Hematopoietic multipotent progenitor cell treated with erythropoietin and hydrocortisone succinate and interleukin-3 and kit ligand, for 15 days (in vitro differentiated cells): Measurements from ENCODE around the gene C11orf24.

Experiments
- DNase-seq: peaks from one replicate; pipeline ENCODE4 v3.0.0-alpha.2; 2015; ENCODE audit warnings: low spot score

Gene C11orf24

DNA sequence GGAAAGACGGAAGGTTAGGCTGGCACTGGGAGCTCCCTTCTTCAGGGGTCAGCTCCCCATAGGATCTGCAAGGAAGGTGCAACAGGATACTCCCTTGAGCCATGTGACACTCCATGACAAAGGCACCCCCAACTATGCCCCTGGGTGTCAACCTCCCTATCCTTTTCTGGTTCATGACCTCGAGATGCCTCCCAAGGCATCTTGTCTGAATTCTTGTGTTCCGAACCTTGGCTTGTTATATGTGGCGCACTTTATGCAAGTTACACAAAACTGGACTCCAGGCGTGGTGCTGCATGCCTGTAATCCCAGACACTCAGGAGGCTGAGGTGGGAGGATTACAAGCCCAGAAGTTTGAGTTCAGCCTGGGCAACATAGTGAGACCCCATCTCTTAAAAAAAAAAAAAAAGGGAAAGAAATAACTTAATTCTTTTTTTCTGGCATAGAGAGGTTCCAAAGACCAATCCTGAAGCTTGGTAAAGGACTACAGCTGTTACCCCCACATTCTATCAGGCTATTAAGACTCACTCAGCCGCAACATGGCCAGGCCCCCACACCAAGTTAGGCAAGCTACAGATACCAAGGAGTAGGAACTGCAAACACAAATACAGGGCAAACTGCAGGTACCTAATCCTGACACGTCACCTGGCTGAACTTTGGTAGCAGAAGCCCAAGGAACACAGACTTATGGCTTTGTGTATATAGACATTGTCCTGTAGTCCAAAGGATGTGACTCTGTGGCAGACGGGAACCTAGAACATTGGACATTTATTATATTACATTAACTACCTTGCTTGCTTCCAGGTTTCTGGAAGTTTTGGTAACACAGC lies 1.4 kb downstream of the C11orf24 start:
- no peak for DNase-seq

DNA sequence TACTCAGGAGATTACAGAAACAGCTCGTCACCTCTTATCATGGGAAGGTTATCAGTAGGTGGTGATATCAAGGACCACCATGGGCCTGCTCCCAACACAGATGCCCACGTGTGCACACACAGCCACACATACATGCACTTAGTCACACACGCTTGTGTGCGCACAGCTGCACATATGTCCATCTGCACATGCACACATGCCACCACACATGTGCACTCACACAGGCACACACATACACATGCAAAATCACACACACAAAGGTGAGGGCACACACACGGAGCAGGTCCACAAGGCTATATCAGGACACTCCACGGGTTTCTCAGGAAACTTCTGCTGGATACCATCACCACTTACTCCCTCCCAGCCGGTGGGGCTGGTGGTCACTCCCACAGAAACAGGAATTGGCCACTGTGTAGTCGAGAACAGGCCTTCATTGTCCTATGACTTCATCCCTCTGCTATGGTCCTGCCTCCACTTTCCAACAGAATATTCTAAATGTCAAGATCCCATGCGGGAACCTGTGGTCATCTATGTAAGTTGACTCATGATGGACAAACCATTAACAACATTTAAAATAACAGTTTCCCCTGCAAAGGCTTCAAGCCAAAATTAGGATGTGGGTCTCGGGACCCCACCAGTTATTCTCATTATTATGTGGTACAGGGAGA lies 2.2 kb downstream of the C11orf24 start:
- no peak for DNase-seq

- DNase-seq: no peak
Observed at GRCh38 chr11:68267881-68268240, 3.9 kb downstream of the C11orf24 start.

DNA sequence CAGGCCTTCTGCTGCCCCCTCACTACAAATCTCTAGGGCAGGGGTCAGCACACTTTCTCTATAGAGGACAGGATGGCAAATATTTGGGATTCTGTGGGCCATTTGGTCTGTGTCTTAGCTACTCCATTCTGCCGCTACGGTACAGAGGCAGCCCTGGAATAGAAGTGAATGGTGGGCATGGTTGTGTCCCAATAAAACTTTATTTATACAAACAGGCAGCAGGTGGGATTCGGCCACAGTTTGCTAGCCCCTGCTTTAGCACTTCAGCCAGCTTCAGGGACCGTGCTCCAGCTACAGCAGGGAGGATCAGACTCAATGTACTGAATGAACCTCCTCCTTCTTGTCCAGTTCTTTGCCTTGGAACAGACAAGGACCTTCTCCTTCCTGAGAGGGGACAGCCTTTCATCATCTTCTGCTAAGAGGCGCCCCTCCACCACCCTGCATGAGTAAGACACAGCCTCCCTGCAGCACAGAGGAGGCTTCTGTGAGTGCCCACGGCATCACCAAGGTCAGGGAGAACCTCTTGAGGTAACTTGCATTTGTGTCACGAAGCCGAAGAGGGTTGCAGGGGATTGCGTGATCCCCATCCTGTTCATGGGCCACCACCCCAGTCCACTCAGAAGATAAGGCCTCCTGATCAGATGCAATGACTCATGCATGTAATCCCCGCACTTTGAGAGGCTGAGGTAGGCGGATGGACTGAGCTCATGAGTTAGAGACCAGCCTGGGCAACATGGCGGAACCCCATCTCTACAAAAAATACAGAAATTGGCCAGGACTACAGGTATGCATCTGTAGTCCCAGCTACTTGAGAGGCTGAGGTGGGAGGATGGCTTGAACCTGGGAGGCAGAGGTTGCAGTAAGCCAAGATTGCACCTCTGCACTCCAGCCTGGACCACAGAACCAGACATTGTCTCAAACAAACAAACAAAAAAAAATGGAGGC lies 4.6 kb downstream of the C11orf24 start:
- no peak for DNase-seq

DNA sequence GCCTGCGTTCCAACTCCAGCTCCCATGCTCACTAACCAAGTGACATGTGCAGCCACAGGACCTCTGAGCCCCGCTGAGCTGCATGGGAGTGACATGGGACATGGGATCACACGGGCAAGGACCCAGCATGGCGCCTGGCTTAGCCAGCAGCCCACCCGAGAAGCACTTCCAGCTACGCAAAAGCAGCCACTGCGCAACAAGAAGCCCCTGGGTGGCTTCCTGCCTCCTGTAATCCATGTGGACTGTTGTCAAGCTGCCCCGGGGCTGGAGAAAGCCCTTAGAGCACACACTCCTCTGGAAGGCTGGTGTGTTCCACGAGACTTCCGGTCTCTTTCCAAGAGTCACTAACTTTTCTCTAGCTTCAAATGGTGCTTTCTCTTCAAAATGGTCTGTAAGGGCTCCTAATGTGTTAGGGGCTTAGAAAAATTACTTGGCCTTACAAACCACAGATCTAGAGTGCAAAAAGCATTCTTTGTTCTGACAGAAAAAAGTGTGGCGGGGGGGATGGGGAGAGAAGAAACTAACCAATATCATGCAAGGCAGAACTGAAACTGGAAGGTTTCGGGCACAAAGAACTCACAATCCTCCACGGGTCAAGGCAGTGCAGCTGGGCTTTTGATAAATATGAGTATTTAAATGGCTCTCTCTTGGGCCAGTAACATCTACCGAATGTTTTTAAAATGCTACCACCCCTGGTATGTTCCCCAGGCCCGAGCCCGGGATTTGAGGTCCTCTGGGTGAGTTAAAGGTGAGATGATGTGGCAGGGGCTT lies 5.5 kb downstream of the C11orf24 start:
- no peak for DNase-seq

DNA sequence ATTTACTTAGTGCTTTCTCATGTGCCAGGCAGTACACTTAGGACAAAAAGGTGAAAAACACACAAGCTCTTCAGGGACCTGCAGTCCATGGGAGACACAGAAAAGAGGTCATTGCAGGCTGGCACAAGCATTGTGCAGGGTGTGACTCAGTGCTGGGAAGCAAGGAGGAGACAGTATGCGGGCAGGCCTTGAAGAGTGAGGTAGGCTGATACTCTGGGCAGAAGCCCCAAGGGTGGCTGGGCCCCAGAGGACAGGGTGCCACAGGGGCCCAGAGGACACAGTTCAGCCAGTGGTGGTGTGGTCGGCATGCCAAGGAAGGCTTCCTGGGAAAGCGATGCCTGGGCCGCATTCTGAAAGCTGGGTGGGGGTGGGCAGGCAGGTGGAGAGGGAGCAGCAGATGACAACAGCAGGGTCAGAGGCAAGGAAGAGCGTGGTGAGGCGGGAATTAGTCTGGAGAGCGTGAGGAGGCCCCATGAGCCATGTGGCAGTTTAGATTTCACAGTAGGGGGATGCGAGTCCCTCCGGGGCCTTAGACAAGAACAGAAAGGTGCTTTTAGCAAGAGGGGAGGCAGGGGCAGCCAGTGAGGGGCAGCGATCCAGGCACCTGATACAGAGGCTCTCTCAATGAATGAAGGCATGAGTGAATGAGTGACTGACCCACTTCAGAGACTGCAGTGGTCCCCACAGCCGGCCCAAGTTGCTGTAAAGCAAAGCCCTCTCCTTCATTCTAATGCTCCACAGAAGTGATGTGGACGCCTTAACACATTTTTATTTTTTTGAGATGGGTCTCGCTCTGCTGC lies 6.8 kb downstream of the C11orf24 start:
- DNase-seq: no peak

DNA sequence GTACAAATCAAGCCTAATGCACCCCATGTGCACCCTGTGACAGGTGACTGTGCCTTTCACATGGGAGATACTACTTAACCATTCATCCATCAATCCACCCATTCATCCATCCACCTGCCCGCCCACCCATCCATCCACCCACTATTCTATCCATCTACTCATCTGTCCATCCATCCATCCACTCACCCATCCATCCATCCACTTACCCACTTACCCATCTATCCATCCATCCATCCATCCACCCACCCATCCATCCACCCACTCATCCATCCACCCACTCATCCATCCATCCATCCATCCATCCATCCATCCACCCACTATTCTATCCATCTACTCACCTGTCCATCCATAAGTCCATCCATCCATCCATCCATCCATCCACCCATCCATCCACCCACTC lies 7.5 kb downstream of the C11orf24 start:
- no peak for DNase-seq

GRCh38 chr11:68263444-68264035 lies 8.2 kb downstream of the C11orf24 start:
- no peak for DNase-seq

- no peak for DNase-seq
Observed at GRCh38 chr11:68262544-68262827, 9.3 kb downstream of the C11orf24 start.

- DNase-seq: no peak
Observed at GRCh38 chr11:68261749-68262543, 9.8 kb downstream of the C11orf24 start.

GRCh38 chr11:68261006-68261405 lies 10.8 kb downstream of the C11orf24 start:
- DNase-seq: no peak

DNA sequence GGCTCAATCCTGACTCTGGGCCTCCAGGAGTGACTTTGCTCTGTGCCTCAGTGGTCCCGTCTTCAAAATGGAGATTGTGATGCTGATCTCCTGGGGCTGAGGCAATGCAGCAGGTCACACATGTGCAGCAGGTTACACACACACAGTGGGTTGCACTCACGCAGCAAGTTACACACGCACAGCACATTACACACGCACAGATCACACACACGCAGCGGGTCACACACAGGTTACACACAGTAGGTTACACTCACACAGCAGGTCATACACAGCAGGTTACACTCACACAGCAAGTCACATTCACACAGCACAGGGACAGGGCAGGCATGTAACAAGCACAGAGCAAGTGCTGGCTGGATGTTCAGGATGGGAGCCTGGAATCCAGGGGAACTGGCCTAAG lies 11.3 kb downstream of the C11orf24 start:
- DNase-seq: no peak

GRCh38 chr11:68259122-68259959 lies 12.4 kb downstream of the C11orf24 start:
- no peak for DNase-seq

- DNase-seq: no peak
Observed at GRCh38 chr11:68258363-68258765, 13.4 kb downstream of the C11orf24 start.

- peak; percentile 92 for DNase-seq
Observed at GRCh38 chr11:68257477-68258362, 14.1 kb downstream of the C11orf24 start.

DNA sequence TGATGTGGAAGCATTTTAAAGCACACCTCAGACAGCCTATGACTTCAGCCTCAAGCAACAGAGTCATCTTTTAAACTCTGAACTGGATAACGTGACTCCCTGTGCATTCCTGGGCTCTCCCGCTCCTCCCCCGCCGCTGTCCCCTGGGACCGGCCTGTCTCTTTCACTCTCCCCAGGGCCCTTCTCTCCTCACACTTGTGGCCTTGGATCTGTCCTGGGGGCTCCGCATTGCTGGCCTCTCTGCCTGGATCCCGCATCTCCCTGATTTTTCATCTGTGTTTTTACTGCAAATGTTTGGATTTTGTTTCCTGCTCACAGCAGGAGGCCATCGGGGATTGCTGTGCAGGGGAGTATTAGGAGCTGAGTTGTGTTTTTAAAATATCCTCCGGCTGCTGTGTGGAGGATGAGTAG lies 15.4 kb downstream of the C11orf24 start:
- no peak for DNase-seq

- no peak for DNase-seq
Observed at GRCh38 chr11:68255526-68255925, 16.2 kb downstream of the C11orf24 start.

- no peak for DNase-seq
Observed at GRCh38 chr11:68254421-68254820, 17.4 kb downstream of the C11orf24 start.
